ENCODE results near the gene CLIC2. TPM values are rescaled to one million over a fixed set of nuclear protein-coding genes. Genes with fewer than 3 reads are reported as not detected.

The CLIC2 gene
- total RNA-seq, 1 experiment from 2014 or later = not detected

- no peak for DNase-seq (ENCODE audit: low spot score)
These were observed 71.3 kb downstream of the CLIC2 start for GRCh38 chrX:155262970-155263754.

- DNase-seq (ENCODE audit: low spot score) = no peak
These were observed 74.7 kb downstream of the CLIC2 start for GRCh38 chrX:155259752-155260151.

GRCh38 chrX:155251391-155251790 is 83.0 kb downstream of the CLIC2 start:
- no peak for DNase-seq (ENCODE audit: low spot score)

GRCh38 chrX:155247497-155247896 is 86.9 kb downstream of the CLIC2 start:
- DNase-seq (ENCODE audit: low spot score) = no peak

- DNase-seq (ENCODE audit: low spot score) = no peak
These were observed 87.7 kb downstream of the CLIC2 start for GRCh38 chrX:155246748-155247147.

GRCh38 chrX:155242300-155242699 is 92.1 kb downstream of the CLIC2 start:
- no peak for DNase-seq (ENCODE audit: low spot score)

GRCh38 chrX:155237719-155238118 is 96.7 kb downstream of the CLIC2 start:
- no peak for DNase-seq (ENCODE audit: low spot score)

GRCh38 chrX:155235891-155236290 is 98.5 kb downstream of the CLIC2 start:
- DNase-seq (ENCODE audit: low spot score) = no peak

GRCh38 chrX:155231163-155231562 is 103.3 kb downstream of the CLIC2 start:
- DNase-seq (ENCODE audit: low spot score) = no peak

Small RNA genes lying within 50 kb of the gene (small RNA-seq; reads per million reads assigned to genes)
- gene AC234781.4 (not detected), gene MIR1184-2 (not detected)

Other genes with a start within 250 kb of the CLIC2 start
- 45.3 and 48.4 TPM in 2 replicates for gene VBP1, start 118.2 kb downstream of the CLIC2 start, total RNA-seq (2014; rRNA removed; shearing (Covaris generic))
- not detected in 2 replicates for gene RAB39B, start 70.1 kb downstream of the CLIC2 start, total RNA-seq (2014; rRNA removed; shearing (Covaris generic))
- gene F8A2, start 47.5 kb upstream of the CLIC2 start, total RNA-seq (2014; rRNA removed; shearing (Covaris generic)) = not detected in 2 replicates
- gene F8A3, start 124.0 kb upstream of the CLIC2 start, total RNA-seq (2014; rRNA removed; shearing (Covaris generic)) = 1.2 and 5.2 TPM in 2 replicates